Esophagus squamous epithelium (tissue), 5 donors: ENCODE measurements around the gene SIGLEC15. TPM values are rescaled to one million over a fixed set of nuclear protein-coding genes. Genes with fewer than 3 reads are reported as not detected.

Experiments used
- DNase-seq: peaks from one replicate; lab custom pipeline; 2025; lab: John Stamatoyannopoulos, UW
- H3K27ac ChIP-seq, 4 donors: fragments of 200-600 bp; sonication (generic); one replicate each; pipeline ENCODE4 v1.5.1; 2016 to 2019; ENCODE audit warnings: mild to moderate bottlenecking in 1 of 4
- H3K27me3 ChIP-seq, 4 donors: fragments of 200-600 bp; sonication (generic); 1 replicate in 3 of 4; 2 replicates in 1 of 4; pipeline versions ENCODE4 v1.5.1 to v1.6.0; 2017 to 2021; ENCODE audit warnings: antibody characterized with exemption in 1 of 4
- H3K36me3 ChIP-seq, 3 donors: fragments of 200-600 bp; sonication (generic); one replicate each; pipeline ENCODE4 v1.5.1; 2016 to 2019
- H3K4me1 ChIP-seq, 3 donors: fragments of 200-600 bp; sonication (generic); one replicate each; pipeline ENCODE4 v1.5.1; 2017 to 2019
- H3K4me3 ChIP-seq, 4 donors: fragments of 200-600 bp; sonication (generic); 1 replicate in 3 of 4; 2 replicates in 1 of 4; pipeline ENCODE4 v1.5.1; 2016 to 2019; ENCODE audit warnings: mild to moderate bottlenecking in 2 of 4, moderate library complexity in 1 of 4
- H3K9me3 ChIP-seq, 3 donors: fragments of 200-600 bp; sonication (generic); one replicate each; pipeline ENCODE4 v1.5.1; 2016 to 2019
- POLR2A ChIP-seq, 4 donors: fragments of 450-650 bp; IDR thresholded peaks; one replicate each; pipeline ENCODE4 v1.6.1; 2017; ENCODE audit warnings: antibody characterized with exemption in 4 of 4, mild to moderate bottlenecking in 4 of 4, moderate library complexity in 3 of 4
- WGBS, 2 donors: methylation state at CpG; one replicate each; pipeline ENCODE4 v1.1.5; 2018; 5-methylcytosine and 5-hydroxymethylcytosine counted together
- intact Hi-C: fragments of 100-400 bp; cut with DNase I; formaldehyde crosslinking; loops from one replicate; pipeline ENCODE4 v1.15.0; 2022
- total RNA-seq, 4 donors: library from RNA; depleted of rRNA; stranded (reverse); fragments of >200 nt; gene quantifications; one replicate each; pipeline ENCODE4 v1.1.0, GENCODE V29; 2016
- TF ChIP-seq, protein P1 (sequence below), 6 experiments: fragments of 450-650 bp in 4 of 6; fragments of 200-600 bp in 2 of 6; sonication (generic) in 2 of 6; IDR thresholded peaks; one replicate each; pipeline ENCODE4 v1.5.1; 2016 to 2019; ENCODE audit warnings: antibody characterized with exemption in 6 of 6, mild to moderate bottlenecking in 4 of 6, moderate library complexity in 4 of 6
- donor health status: DM: yes; HTN: yes; CAD: no.

SIGLEC15 gene
- not detected for total RNA-seq

- Histone ChIP-seq H3K9me3 (no peaks in the 10 kb centered on the region), H3K27me3 (peaks cover 0 to 97% (median 4%) of the 10 kb centered on the region in 4 donors), H3K27ac (no peak within 1 kb of the TSS), H3K4me3 (no peak within 1 kb of the TSS), H3K4me1 (peaks cover 8 to 20% (median 13%) of the 10 kb centered on the region in 3 donors), H3K36me3 (no peaks in the 10 kb centered on the region)
- WGBS, 2 donors: 30 to 58% methylated on average over 1 to 5 of the region's 12 CpGs
- intact Hi-C loops: no loop called here
- no peak for DNase-seq
- no peak for TF ChIP-seq POLR2A (IDR thresholded peaks at IDR 0.05)
- TF ChIP-seq, protein P1, sequence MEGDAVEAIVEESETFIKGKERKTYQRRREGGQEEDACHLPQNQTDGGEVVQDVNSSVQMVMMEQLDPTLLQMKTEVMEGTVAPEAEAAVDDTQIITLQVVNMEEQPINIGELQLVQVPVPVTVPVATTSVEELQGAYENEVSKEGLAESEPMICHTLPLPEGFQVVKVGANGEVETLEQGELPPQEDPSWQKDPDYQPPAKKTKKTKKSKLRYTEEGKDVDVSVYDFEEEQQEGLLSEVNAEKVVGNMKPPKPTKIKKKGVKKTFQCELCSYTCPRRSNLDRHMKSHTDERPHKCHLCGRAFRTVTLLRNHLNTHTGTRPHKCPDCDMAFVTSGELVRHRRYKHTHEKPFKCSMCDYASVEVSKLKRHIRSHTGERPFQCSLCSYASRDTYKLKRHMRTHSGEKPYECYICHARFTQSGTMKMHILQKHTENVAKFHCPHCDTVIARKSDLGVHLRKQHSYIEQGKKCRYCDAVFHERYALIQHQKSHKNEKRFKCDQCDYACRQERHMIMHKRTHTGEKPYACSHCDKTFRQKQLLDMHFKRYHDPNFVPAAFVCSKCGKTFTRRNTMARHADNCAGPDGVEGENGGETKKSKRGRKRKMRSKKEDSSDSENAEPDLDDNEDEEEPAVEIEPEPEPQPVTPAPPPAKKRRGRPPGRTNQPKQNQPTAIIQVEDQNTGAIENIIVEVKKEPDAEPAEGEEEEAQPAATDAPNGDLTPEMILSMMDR (IDR thresholded peaks at IDR 0.05): no peak
Observed at GRCh38 chr18:45825258-45826044, at the start of gene SIGLEC15. SIGLEC15 (plus strand) TSS chr18:45825675; CDS start chr18:45825729, 54 bp downstream.

DNA sequence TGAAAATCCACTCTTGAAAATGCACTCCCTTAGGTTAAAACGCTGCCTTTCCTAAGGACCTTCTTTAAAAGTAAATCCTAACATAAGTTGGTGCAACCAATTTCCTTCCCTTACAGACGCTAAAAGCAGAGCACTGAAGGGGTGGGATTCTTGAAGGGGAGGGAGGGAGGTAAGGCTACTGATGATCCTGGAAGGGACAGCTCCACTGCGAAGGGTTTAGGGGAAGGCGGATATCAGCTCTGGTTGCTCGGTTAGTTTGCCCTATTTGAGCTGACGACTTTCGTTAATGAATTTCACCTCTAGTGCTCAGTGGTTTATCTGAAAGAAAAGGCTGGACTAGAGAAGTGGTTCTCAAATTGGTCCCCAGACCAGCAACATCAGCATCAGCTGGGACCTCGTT lies 49.7 kb upstream of the SIGLEC15 start:
- intact Hi-C loops: no loop called here

GRCh38 chr18:45777393-45777792 lies 48.1 kb upstream of the SIGLEC15 start:
- TF ChIP-seq POLR2A (IDR thresholded peaks at IDR 0.05): no peak
- TF ChIP-seq, protein P1 (IDR thresholded peaks at IDR 0.05): no peak

More for the DNA sequence above, 49.7 kb upstream of the SIGLEC15 start:
- peaks cover 0 to 99% (median 1%) of the 10 kb centered on the region in 4 donors for H3K27me3 ChIP-seq
- H3K4me3 ChIP-seq: peak overlapping the region; percentile 28 to 79 (median 49)
- no peak for TF ChIP-seq POLR2A (IDR thresholded peaks at IDR 0.05)
- TF ChIP-seq, protein P1 (IDR thresholded peaks at IDR 0.05): no peak
- no peaks in the 10 kb centered on the region for H3K36me3 ChIP-seq
- peak overlapping the region in 3 of 4 donors; percentile 53 to 80 (median 71) for H3K27ac ChIP-seq
- H3K4me1 ChIP-seq: peaks cover 0 to 28% (median 6%) of the 10 kb centered on the region in 3 donors
- DNase-seq: no peak
- 72 to 73% methylated on average over 7 of the region's 8 CpGs for WGBS, 2 donors
- no peaks in the 10 kb centered on the region for H3K9me3 ChIP-seq

DNA sequence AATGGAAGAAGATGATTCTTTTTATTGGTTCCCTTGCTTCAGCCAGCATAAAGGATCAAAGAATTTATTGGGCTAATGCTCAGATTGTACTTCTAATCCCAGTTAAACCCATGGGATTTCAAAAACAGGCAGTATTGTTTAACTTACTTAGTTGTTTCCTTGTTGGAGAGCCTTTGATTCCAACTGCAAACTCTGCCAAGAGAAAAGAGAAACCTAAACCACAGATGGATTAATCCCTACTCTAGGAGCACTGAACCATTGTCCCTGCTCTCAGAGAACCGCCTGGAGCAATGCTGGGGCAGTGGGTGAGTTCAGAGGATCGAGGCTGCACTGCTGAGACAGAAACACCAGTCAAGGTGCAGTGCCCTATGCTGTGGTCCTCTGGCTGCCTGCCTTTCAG lies 44.9 kb upstream of the SIGLEC15 start:
- TF ChIP-seq POLR2A (IDR thresholded peaks at IDR 0.05): no peak
- TF ChIP-seq, protein P1 (IDR thresholded peaks at IDR 0.05): no peak
- no peak for DNase-seq
- peaks cover 0 to 99% (median 8%) of the 10 kb centered on the region in 4 donors for H3K27me3 ChIP-seq
- H3K4me1 ChIP-seq: peaks cover 0 to 26% (median 3%) of the 10 kb centered on the region in 3 donors
- no peaks in the 10 kb centered on the region for H3K36me3 ChIP-seq
- WGBS, 2 donors: 21 to 71% methylated on average over 2 of the region's 2 CpGs
- no peak overlapping the region for H3K4me3 ChIP-seq
- H3K9me3 ChIP-seq: no peaks in the 10 kb centered on the region
- no peak overlapping the region for H3K27ac ChIP-seq
- intact Hi-C loops: no loop called here

More at GRCh38 chr18:45777393-45777792, 48.1 kb upstream of the SIGLEC15 start:
- Histone ChIP-seq H3K27ac (no peak overlapping the region), H3K27me3 (peaks cover 0 to 99% (median 4%) of the 10 kb centered on the region in 4 donors), H3K4me3 (no peak overlapping the region), H3K36me3 (no peaks in the 10 kb centered on the region), H3K4me1 (peaks cover 0 to 32% (median 6%) of the 10 kb centered on the region in 3 donors), H3K9me3 (no peaks in the 10 kb centered on the region)
- WGBS, 2 donors: 54 to 67% methylated on average over 1 of the region's 1 CpG
- intact Hi-C loops: no loop called here
- no peak for DNase-seq

DNA sequence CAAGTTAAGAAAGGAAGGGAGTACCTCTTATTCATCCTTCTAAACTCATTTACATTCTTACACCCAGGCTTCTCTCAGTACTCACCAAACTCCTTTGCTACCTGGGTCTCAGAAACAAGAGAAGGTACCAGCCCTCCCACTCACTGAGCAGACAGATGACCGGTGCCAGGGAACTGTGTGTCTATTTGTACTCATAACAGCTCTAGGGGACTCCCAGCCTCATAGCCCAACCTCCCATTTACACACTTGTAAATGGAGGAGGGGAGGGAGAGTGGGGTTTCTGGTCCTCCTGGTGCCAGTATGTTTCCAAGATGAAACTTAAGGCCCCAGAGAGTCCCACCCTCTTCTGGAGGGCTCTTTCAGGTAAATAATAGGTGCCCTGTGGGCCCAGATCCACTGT lies 42.8 kb upstream of the SIGLEC15 start:
- Histone ChIP-seq H3K27me3 (peaks cover 0 to 99% (median 8%) of the 10 kb centered on the region in 4 donors), H3K36me3 (no peaks in the 10 kb centered on the region), H3K9me3 (no peaks in the 10 kb centered on the region), H3K27ac (no peak overlapping the region), H3K4me1 (peaks cover 0 to 19% (median 0%) of the 10 kb centered on the region in 3 donors), H3K4me3 (no peak overlapping the region)
- 60% methylated on average over 1 of the region's 1 CpG; no CpG with 5 or more reads in 1 of the 2 donors for WGBS, 2 donors
- intact Hi-C loops: no loop called here
- no peak for DNase-seq
- TF ChIP-seq POLR2A (IDR thresholded peaks at IDR 0.05): no peak
- TF ChIP-seq, protein P1 (IDR thresholded peaks at IDR 0.05): no peak
